Epithelial cell of alveolus of lung (primary cell): Measurements from ENCODE around the gene ADAMTSL1. TPM values are rescaled to one million over a fixed set of nuclear protein-coding genes. Genes with fewer than 3 reads are reported as not detected.

Source experiments
- total RNA-seq: library from RNA; depleted of rRNA; stranded (reverse); fragments of >200 nt; gene quantifications from 2 replicates; pipeline ENCODE4 v1.2.1, GENCODE V29; 2015

ADAMTSL1 gene
- total RNA-seq, result 1.0 and 17.2 TPM in 2 replicates

GRCh38 chr9:18473652-18474279 lies at the start of gene ADAMTSL1:
Gene ADAMTSL1 (plus strand): TSS chr9:18474153. CDS start chr9:18474233, 80 bp downstream.

